Measurements from ENCODE around the gene E2F2. TPM values are rescaled to one million over a fixed set of nuclear protein-coding genes. Genes with fewer than 3 reads are reported as not detected.

The E2F2 gene
- total RNA-seq, 1 experiment from 2014 or later: 5.1 TPM

DNA sequence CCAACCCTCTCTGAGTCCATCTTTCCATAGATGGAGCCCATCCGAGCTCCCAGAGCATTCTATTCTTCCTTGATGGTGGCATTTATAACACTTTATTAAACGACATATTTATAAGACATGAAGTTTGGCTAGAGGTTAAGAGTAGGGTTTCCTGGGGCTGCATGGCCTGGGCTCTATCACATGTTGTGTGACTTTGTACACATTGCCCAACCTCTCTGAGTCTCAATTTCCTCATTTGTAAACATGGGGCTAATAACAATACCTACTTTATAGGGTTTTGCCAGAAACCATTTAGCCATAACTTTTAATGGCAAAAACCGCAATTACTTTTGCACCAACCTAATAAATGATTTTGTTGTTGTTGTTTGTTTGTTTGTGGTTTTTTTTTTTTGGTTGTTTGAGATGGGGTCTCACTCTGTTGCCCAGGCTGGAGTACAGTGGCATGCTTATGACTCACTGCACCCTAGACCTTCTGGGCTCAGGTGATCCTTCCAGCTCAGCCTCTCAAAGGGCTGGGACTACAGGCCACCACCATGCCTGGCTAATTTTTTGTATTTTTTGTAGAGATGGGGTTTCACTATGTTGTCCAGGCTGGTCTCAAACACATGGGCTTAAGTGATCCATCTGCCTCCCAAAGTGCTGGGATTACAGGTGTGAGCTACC lies 33.1 kb downstream of the E2F2 start:
- no peak overlapping the region for H3K18ac ChIP-seq (ENCODE audit: insufficient read length, low read depth, low read length)
- Mint-ChIP-seq H3K27ac (no peak overlapping the region), H3K4me3 (no peak overlapping the region), H3K27me3 (ENCODE audit: low read depth) (peaks cover 37% of the 10 kb centered on the region), H3K36me3 (ENCODE audit: insufficient read depth in 1 of 3, low read depth in 3 of 3) (no peaks in the 10 kb centered on the region), H3K4me1 (peaks cover 0 to 2% of the 10 kb centered on the region in 2 experiments; a peak in 1 of 4 replicates), H3K9me3 (no peaks in the 10 kb centered on the region)
- no peak overlapping the region for H2BK5ac ChIP-seq (ENCODE audit: insufficient read length, low read length)
- H2BK12ac ChIP-seq (ENCODE audit: insufficient read length, low read depth, low read length): no peak overlapping the region
- no peak overlapping the region for H3K4ac ChIP-seq (ENCODE audit: low read depth, low read length)
- H3K79me1 ChIP-seq (ENCODE audit: insufficient read depth, low read depth, low read length, poor library complexity, severe bottlenecking): no peaks in the 10 kb centered on the region
- DNase-seq: no peak
- H3K27me3 ChIP-seq (ENCODE audit: insufficient read depth, low read length): no peaks in the 10 kb centered on the region
- no peak overlapping the region for H2BK15ac ChIP-seq (ENCODE audit: low read depth, low read length)
- no peaks in the 10 kb centered on the region for H3K4me1 ChIP-seq (ENCODE audit: insufficient read depth, low read length)
- H3K9ac ChIP-seq (ENCODE audit: extremely low read depth, insufficient read length, low read length): no peak overlapping the region
- no peak overlapping the region for H3K14ac ChIP-seq (ENCODE audit: insufficient read depth, low read length)
- no peak overlapping the region for H4K8ac ChIP-seq (replicated peaks; ENCODE audit: insufficient read length, low read depth, low read length)
- no peak overlapping the region for H4K5ac ChIP-seq (ENCODE audit: insufficient read length, low read depth, low read length)
- no peak overlapping the region for H3T11ph ChIP-seq (ENCODE audit: low read length)
- H2BK20ac ChIP-seq (ENCODE audit: low read depth, low read length, poor library complexity, severe bottlenecking): no peak overlapping the region
- no peaks in the 10 kb centered on the region for H3K79me2 ChIP-seq (ENCODE audit: insufficient read depth, low read length)
- no peaks in the 10 kb centered on the region for H3K23me2 ChIP-seq (ENCODE audit: insufficient read length, low read depth, low read length, poor library complexity, severe bottlenecking)
- no peak overlapping the region for H2AK5ac ChIP-seq (ENCODE audit: insufficient read length, low read length)
- no CpG with 5 or more reads among the region's 3 CpGs for WGBS (ENCODE audit: extremely low coverage, insufficient read length, low lambda C conversion rate)
- H4K20me1 ChIP-seq (ENCODE audit: control insufficient read depth, insufficient read depth, insufficient read length): no peaks in the 10 kb centered on the region
- no peak overlapping the region for H2BK120ac ChIP-seq (ENCODE audit: low read depth, low read length, poor library complexity, severe bottlenecking)
- no peaks in the 10 kb centered on the region for H3K9me3 ChIP-seq (ENCODE audit: control insufficient read depth, low read depth, low read length)
- TF ChIP-seq, protein P1, sequence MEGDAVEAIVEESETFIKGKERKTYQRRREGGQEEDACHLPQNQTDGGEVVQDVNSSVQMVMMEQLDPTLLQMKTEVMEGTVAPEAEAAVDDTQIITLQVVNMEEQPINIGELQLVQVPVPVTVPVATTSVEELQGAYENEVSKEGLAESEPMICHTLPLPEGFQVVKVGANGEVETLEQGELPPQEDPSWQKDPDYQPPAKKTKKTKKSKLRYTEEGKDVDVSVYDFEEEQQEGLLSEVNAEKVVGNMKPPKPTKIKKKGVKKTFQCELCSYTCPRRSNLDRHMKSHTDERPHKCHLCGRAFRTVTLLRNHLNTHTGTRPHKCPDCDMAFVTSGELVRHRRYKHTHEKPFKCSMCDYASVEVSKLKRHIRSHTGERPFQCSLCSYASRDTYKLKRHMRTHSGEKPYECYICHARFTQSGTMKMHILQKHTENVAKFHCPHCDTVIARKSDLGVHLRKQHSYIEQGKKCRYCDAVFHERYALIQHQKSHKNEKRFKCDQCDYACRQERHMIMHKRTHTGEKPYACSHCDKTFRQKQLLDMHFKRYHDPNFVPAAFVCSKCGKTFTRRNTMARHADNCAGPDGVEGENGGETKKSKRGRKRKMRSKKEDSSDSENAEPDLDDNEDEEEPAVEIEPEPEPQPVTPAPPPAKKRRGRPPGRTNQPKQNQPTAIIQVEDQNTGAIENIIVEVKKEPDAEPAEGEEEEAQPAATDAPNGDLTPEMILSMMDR (conservative IDR thresholded peaks at IDR 0.05): no peak
- no peak overlapping the region for H3K27ac ChIP-seq (ENCODE audit: insufficient read length, low read depth, low read length)
- H4K91ac ChIP-seq (ENCODE audit: insufficient read length, low read depth, low read length): no peak overlapping the region
- H3K23ac ChIP-seq (ENCODE audit: insufficient read length, low read depth, low read length): no peak overlapping the region
- H3K56ac ChIP-seq (ENCODE audit: insufficient read length, low read depth, low read length): no peak overlapping the region
- H2AFZ ChIP-seq (ENCODE audit: low read length): no peak overlapping the region
- H3K4me2 ChIP-seq (ENCODE audit: insufficient read depth, insufficient read length, low read length): no peak overlapping the region
